ENCODE measurements around the gene FSIP1.

Gene FSIP1

GRCh38 chr15:39684233-39684632, 98.4 kb downstream of the FSIP1 start:
- no peak for DNase-seq (ENCODE audit: low spot score)

GRCh38 chr15:39682366-39682765, 100.3 kb downstream of the FSIP1 start:
- DNase-seq (ENCODE audit: low spot score), result no peak

GRCh38 chr15:39680868-39681267, 101.8 kb downstream of the FSIP1 start:
- DNase-seq (ENCODE audit: low spot score), result no peak

- DNase-seq (ENCODE audit: low spot score), result no peak
Measured at GRCh38 chr15:39672666-39673065, 110.0 kb downstream of the FSIP1 start.

GRCh38 chr15:39672184-39672583, 110.5 kb downstream of the FSIP1 start:
- no peak for DNase-seq (ENCODE audit: low spot score)

GRCh38 chr15:39670687-39671086, 112.0 kb downstream of the FSIP1 start:
- no peak for DNase-seq (ENCODE audit: low spot score)

- no peak for DNase-seq (ENCODE audit: low spot score)
Measured at GRCh38 chr15:39669661-39670060, 113.0 kb downstream of the FSIP1 start.

GRCh38 chr15:39669241-39669640, 113.4 kb downstream of the FSIP1 start:
- DNase-seq (ENCODE audit: low spot score), result no peak

GRCh38 chr15:39668457-39668856, 114.2 kb downstream of the FSIP1 start:
- DNase-seq (ENCODE audit: low spot score), result no peak

GRCh38 chr15:39667382-39668127, 115.1 kb downstream of the FSIP1 start:
- DNase-seq (ENCODE audit: low spot score), result no peak

- DNase-seq (ENCODE audit: low spot score), result no peak
Measured at GRCh38 chr15:39666677-39667076, 116.0 kb downstream of the FSIP1 start.

GRCh38 chr15:39665629-39666250, 116.9 kb downstream of the FSIP1 start:
- no peak for DNase-seq (ENCODE audit: low spot score)

GRCh38 chr15:39663704-39664250, 118.9 kb downstream of the FSIP1 start:
- no peak for DNase-seq (ENCODE audit: low spot score)

GRCh38 chr15:39661776-39662175, 120.9 kb downstream of the FSIP1 start:
- no peak for DNase-seq (ENCODE audit: low spot score)

GRCh38 chr15:39658740-39659139, 123.9 kb downstream of the FSIP1 start:
- DNase-seq (ENCODE audit: low spot score), result no peak

- no peak for DNase-seq (ENCODE audit: low spot score)
Measured at GRCh38 chr15:39657668-39658067, 125.0 kb downstream of the FSIP1 start.

- DNase-seq (ENCODE audit: low spot score), result no peak
Measured at GRCh38 chr15:39657181-39657580, 125.5 kb downstream of the FSIP1 start.

GRCh38 chr15:39654304-39654703, 128.3 kb downstream of the FSIP1 start:
- DNase-seq (ENCODE audit: low spot score), result no peak

- DNase-seq (ENCODE audit: low spot score), result no peak
Measured at GRCh38 chr15:39651881-39652280, 130.8 kb downstream of the FSIP1 start.

GRCh38 chr15:39651295-39651694, 131.3 kb downstream of the FSIP1 start:
- DNase-seq (ENCODE audit: low spot score), result no peak

- no peak for DNase-seq (ENCODE audit: low spot score)
Measured at GRCh38 chr15:39649757-39650156, 132.9 kb downstream of the FSIP1 start.

- no peak for DNase-seq (ENCODE audit: low spot score)
Measured at GRCh38 chr15:39646425-39646824, 136.2 kb downstream of the FSIP1 start.

- no peak for DNase-seq (ENCODE audit: low spot score)
Measured at GRCh38 chr15:39645976-39646257, 136.7 kb downstream of the FSIP1 start.
